Common myeloid progenitor, CD34-positive (primary cell): ENCODE results near the gene CHTF18.
A peak's percentile ranks its signal among the peaks of the same experiment; 100 is the strongest.

Experiments used
- CTCF ChIA-PET: fragments of 350-600 bp; sonication (Branson Sonifier 250); formaldehyde crosslinking; loops from one replicate; lab custom pipeline; 2021; ENCODE audit warnings: antibody characterized with exemption; lab: Charles Lee
- POLR2A ChIA-PET: fragments of 350-600 bp; sonication (Branson Sonifier 250); formaldehyde crosslinking; loops from one replicate; lab custom pipeline; 2021; ENCODE audit warnings: antibody characterized with exemption; lab: Charles Lee
- DNase-seq, 3 donors: peaks; one replicate each; pipeline versions ENCODE4 v3.0.0 to v3.0.0-alpha.2; 2013
- H3K27ac ChIP-seq, 2 experiments: 1 replicate in 1 of 2; 2 replicates in 1 of 2; pipeline ENCODE4 v1.7.0; 2013; ENCODE audit warnings: inconsistent platforms in 2 of 2, low read length in 2 of 2, mild to moderate bottlenecking in 2 of 2, low read depth in 1 of 2, moderate library complexity in 1 of 2; ENCODE audit not compliant: severe bottlenecking in 2 of 2, insufficient read depth in 1 of 2, poor library complexity in 1 of 2
- H3K27me3 ChIP-seq, 5 experiments: replicated peaks in 2 of 5; 1 replicate in 3 of 5; 2 replicates in 2 of 5; pipeline versions ENCODE4 v1.6.1 to v1.7.0; 2013; ENCODE audit warnings: low read length in 4 of 5, mild to moderate bottlenecking in 2 of 5, moderate library complexity in 2 of 5, inconsistent platforms in 1 of 5; ENCODE audit not compliant: insufficient read depth in 5 of 5, control insufficient read depth in 4 of 5
- H3K36me3 ChIP-seq, 4 experiments: 1 replicate in 2 of 4; 2 replicates in 2 of 4; pipeline versions ENCODE4 v1.6.1 to v1.7.0; 2013; ENCODE audit warnings: low read length in 3 of 4, control low read depth in 1 of 4, mild to moderate bottlenecking in 1 of 4; ENCODE audit not compliant: control insufficient read depth in 4 of 4, insufficient read depth in 4 of 4
- H3K4me1 ChIP-seq, 4 experiments: 1 replicate in 3 of 4; 2 replicates in 1 of 4; pipeline versions ENCODE4 v1.6.1 to v1.7.1; 2013; ENCODE audit warnings: low read length in 3 of 4, mild to moderate bottlenecking in 3 of 4, control low read depth in 1 of 4, inconsistent platforms in 1 of 4, moderate library complexity in 1 of 4; ENCODE audit not compliant: control insufficient read depth in 4 of 4, insufficient read depth in 4 of 4; ENCODE audit errors: control extremely low read depth in 1 of 4
- H3K4me3 ChIP-seq, 7 experiments: 1 replicate in 4 of 7; 2 replicates in 3 of 7; pipeline versions ENCODE4 v1.5.1 to v1.7.0; 2013; ENCODE audit warnings: mild to moderate bottlenecking in 7 of 7, low read length in 6 of 7, moderate library complexity in 6 of 7, inconsistent platforms in 2 of 7, low read depth in 2 of 7, control low read depth in 1 of 7; ENCODE audit not compliant: insufficient read depth in 4 of 7, control insufficient read depth in 1 of 7; ENCODE audit errors: extremely low read depth in 1 of 7
- H3K9me3 ChIP-seq, 5 experiments: 1 replicate in 4 of 5; 2 replicates in 1 of 5; pipeline versions ENCODE4 v1.6.1 to v1.7.1; 2013; ENCODE audit warnings: low read length in 4 of 5, mild to moderate bottlenecking in 2 of 5, inconsistent platforms in 1 of 5, low read depth in 1 of 5, moderate library complexity in 1 of 5; ENCODE audit not compliant: control insufficient read depth in 4 of 5, insufficient read depth in 2 of 5; ENCODE audit errors: control extremely low read depth in 1 of 5
- WGBS: methylation state at CpG from one replicate; pipeline ENCODE4 v1.1.5; 2013; ENCODE audit not compliant: insufficient coverage; 5-methylcytosine and 5-hydroxymethylcytosine counted together

CHTF18 gene

GRCh38 chr16:789191-789850 is 901 bp downstream of the CHTF18 start:
- Histone ChIP-seq H3K27ac (peak overlapping the region in 1 of 2 experiments; percentile 61), H3K9me3 (no peaks in the 10 kb centered on the region), H3K36me3 (peaks cover 5 to 66% (median 33%) of the 10 kb centered on the region in 4 experiments), H3K4me3 (peak overlapping the region in 6 of 7 experiments; percentile 66 to 86 (median 73)), H3K4me1 (peaks cover 0 to 27% (median 22%) of the 10 kb centered on the region in 4 experiments), H3K27me3 (no peaks in the 10 kb centered on the region)
- 85% methylated on average over 19 of the region's 33 CpGs for whole genome bisulfite sequencing
- ChIA-PET POLR2A (no interaction called here), CTCF (interaction anchor here (1.9 to 8.1 kb wide), 2 partner anchors 70 to 78 kb away, joined by 5 to 104 read pairs; no protein-coding TSS in a partner anchor)
- DNase-seq = no peak

GRCh38 chr16:790086-790485 is 1.7 kb downstream of the CHTF18 start:
- CTCF ChIA-PET = interaction anchor here (8.1 kb wide), 1 partner anchor 78 kb away, joined by 104 read pairs; no protein-coding TSS in a partner anchor
- 99% methylated on average over 17 of the region's 17 CpGs for WGBS
- H3K9me3 ChIP-seq = no peaks in the 10 kb centered on the region
- no peak overlapping the region for H3K27ac ChIP-seq
- POLR2A ChIA-PET = no interaction called here
- H3K4me1 ChIP-seq = peaks cover 0 to 27% (median 22%) of the 10 kb centered on the region in 4 experiments
- DNase-seq = no peak
- peaks cover 5 to 63% (median 34%) of the 10 kb centered on the region in 4 experiments for H3K36me3 ChIP-seq
- H3K27me3 ChIP-seq = no peaks in the 10 kb centered on the region
- H3K4me3 ChIP-seq = no peak overlapping the region

GRCh38 chr16:791131-791530 is 2.7 kb downstream of the CHTF18 start:
- 97% methylated on average over 23 of the region's 23 CpGs for WGBS
- Histone ChIP-seq H3K36me3 (peaks cover 5 to 58% (median 33%) of the 10 kb centered on the region in 4 experiments), H3K4me3 (no peak overlapping the region), H3K27me3 (no peaks in the 10 kb centered on the region), H3K27ac (no peak overlapping the region), H3K4me1 (peaks cover 0 to 22% (median 21%) of the 10 kb centered on the region in 4 experiments), H3K9me3 (no peaks in the 10 kb centered on the region)
- ChIA-PET CTCF (no interaction called here), POLR2A (no interaction called here)
- no peak for DNase-seq

- no peak for DNase-seq
- WGBS = 95% methylated on average over 36 of the region's 46 CpGs
- H3K36me3 ChIP-seq = peaks cover 5 to 60% (median 31%) of the 10 kb centered on the region in 4 experiments
These were observed 4.0 kb downstream of the CHTF18 start for GRCh38 chr16:792221-792995.

GRCh38 chr16:793414-793813 is 5.0 kb downstream of the CHTF18 start:
- 95% methylated on average over 8 of the region's 8 CpGs for WGBS
- ChIA-PET POLR2A (no interaction called here), CTCF (no interaction called here)

More at GRCh38 chr16:792221-792995, 4.0 kb downstream of the CHTF18 start:
- POLR2A ChIA-PET = no interaction called here
- Histone ChIP-seq H3K4me3 (no peak overlapping the region), H3K4me1 (peaks cover 0 to 17% (median 15%) of the 10 kb centered on the region in 4 experiments), H3K27me3 (no peaks in the 10 kb centered on the region), H3K27ac (no peak overlapping the region), H3K9me3 (no peaks in the 10 kb centered on the region)
- CTCF ChIA-PET = no interaction called here

GRCh38 chr16:794091-794822 is 5.8 kb downstream of the CHTF18 start:
- peaks cover 0 to 5% (median 4%) of the 10 kb centered on the region in 4 experiments for H3K4me1 ChIP-seq
- CTCF ChIA-PET = no interaction called here
- DNase-seq = no peak
- H3K27ac ChIP-seq = no peak overlapping the region
- no peak overlapping the region for H3K4me3 ChIP-seq
- POLR2A ChIA-PET = no interaction called here
- peaks cover 0 to 2% (median 0%) of the 10 kb centered on the region in 5 experiments for H3K9me3 ChIP-seq
- WGBS = 96% methylated on average over 27 of the region's 40 CpGs
- H3K36me3 ChIP-seq = peaks cover 5 to 62% (median 35%) of the 10 kb centered on the region in 4 experiments
- peaks cover 0 to 16% (median 0%) of the 10 kb centered on the region in 5 experiments for H3K27me3 ChIP-seq

More at GRCh38 chr16:793414-793813, 5.0 kb downstream of the CHTF18 start:
- no peak for DNase-seq
- peaks cover 5 to 62% (median 35%) of the 10 kb centered on the region in 4 experiments for H3K36me3 ChIP-seq
- H3K4me3 ChIP-seq = no peak overlapping the region
- peaks cover 0 to 7% (median 0%) of the 10 kb centered on the region in 5 experiments for H3K27me3 ChIP-seq
- peaks cover 0 to 2% (median 0%) of the 10 kb centered on the region in 5 experiments for H3K9me3 ChIP-seq
- H3K27ac ChIP-seq = no peak overlapping the region
- peaks cover 0 to 12% (median 11%) of the 10 kb centered on the region in 4 experiments for H3K4me1 ChIP-seq
